Coronary artery (tissue), 2 donors: Measurements from ENCODE around the gene SLC43A2.

Source experiments
- DNase-seq: peaks from one replicate; pipeline ENCODE4 v3.0.0-alpha.2; 2017; ENCODE audit warnings: low spot score
- H3K27ac ChIP-seq, 2 donors: fragments of 200-600 bp; sonication (generic); one replicate each; pipeline ENCODE4 v1.5.1; 2016 to 2019
- H3K4me3 ChIP-seq: fragments of 200-600 bp; sonication (generic); 2 replicates; pipeline ENCODE4 v1.5.1; 2016; ENCODE audit warnings: mild to moderate bottlenecking, moderate library complexity
- TF ChIP-seq, protein P1 (sequence below): fragments of 200-600 bp; sonication (generic); IDR thresholded peaks from one replicate; pipeline ENCODE4 v1.5.1; 2019; ENCODE audit warnings: antibody characterized with exemption

The SLC43A2 gene

GRCh38 chr17:1640329-1641064 lies 11.9 kb upstream of the SLC43A2 start:
- TF ChIP-seq, protein P1, sequence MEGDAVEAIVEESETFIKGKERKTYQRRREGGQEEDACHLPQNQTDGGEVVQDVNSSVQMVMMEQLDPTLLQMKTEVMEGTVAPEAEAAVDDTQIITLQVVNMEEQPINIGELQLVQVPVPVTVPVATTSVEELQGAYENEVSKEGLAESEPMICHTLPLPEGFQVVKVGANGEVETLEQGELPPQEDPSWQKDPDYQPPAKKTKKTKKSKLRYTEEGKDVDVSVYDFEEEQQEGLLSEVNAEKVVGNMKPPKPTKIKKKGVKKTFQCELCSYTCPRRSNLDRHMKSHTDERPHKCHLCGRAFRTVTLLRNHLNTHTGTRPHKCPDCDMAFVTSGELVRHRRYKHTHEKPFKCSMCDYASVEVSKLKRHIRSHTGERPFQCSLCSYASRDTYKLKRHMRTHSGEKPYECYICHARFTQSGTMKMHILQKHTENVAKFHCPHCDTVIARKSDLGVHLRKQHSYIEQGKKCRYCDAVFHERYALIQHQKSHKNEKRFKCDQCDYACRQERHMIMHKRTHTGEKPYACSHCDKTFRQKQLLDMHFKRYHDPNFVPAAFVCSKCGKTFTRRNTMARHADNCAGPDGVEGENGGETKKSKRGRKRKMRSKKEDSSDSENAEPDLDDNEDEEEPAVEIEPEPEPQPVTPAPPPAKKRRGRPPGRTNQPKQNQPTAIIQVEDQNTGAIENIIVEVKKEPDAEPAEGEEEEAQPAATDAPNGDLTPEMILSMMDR: no peak
- no peak overlapping the region for H3K4me3 ChIP-seq
- DNase-seq: no peak
- H3K27ac ChIP-seq: no peak overlapping the region

DNA sequence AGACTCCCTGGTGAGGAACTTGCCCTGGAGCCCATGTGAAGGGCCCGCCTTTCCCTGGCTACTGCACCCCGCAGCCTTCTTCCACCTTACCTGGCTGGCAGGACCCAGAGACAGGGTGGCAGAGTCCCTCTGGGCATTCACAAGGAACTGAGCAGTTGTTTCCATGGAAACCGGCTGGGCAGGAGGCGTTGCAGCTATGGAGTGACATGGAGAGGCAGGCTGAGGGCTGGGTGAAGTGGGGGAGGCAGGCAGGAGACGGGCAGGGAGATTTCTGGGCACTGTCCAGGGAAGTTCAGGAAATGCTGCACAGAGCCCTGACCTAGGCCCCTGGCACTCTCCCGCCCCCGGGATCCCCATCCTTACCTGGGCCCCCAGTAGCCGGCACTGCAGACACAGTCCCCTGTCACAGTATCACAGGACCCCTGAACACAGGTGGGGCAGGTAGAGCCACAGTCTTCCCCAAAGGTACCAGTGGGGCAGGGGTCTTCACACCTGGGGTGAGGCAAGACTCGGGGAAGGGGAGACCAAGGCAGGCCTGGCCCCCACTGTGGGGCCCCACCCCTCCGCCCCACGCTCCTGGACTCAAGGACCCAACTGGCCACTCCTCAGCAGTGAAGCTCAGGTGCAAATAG lies 11.0 kb upstream of the SLC43A2 start:
- Histone ChIP-seq H3K27ac (no peak overlapping the region), H3K4me3 (no peak overlapping the region)
- no peak for DNase-seq
- TF ChIP-seq, protein P1: no peak

DNA sequence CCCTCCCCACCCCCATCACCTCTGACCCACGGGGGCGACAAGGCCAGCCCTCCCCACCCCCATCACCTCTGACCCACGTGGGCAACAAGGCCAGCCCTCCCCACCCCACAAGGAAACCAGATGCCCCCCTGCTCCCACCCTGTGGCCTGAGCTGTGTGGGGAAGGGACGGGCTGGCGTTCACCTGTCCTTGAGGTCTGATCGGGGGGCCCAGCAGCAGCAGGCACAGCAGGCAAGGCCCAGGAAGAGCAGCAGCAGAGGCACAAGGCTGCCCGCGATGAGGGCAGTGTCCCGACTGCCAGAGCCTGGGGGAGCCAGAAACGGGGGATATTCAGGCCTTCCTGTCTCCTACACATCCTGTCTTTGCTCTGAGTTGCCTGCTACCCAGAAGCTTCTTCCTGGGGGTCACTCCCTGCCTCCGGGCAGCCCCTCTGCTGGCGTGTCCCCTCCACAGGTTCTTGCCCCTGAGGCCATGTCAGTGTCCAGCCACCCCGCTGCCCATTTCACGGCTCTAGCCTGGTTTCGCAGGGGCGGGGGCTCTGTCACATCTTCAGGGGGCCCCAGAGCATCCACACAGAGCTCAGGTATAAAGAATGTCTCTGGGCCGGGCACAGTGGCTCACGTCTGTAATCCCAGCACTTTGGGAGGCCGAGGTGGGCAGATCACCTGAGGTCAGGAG lies 10.1 kb upstream of the SLC43A2 start:
- TF ChIP-seq, protein P1: no peak
- H3K4me3 ChIP-seq: no peak overlapping the region
- H3K27ac ChIP-seq: no peak overlapping the region

DNA sequence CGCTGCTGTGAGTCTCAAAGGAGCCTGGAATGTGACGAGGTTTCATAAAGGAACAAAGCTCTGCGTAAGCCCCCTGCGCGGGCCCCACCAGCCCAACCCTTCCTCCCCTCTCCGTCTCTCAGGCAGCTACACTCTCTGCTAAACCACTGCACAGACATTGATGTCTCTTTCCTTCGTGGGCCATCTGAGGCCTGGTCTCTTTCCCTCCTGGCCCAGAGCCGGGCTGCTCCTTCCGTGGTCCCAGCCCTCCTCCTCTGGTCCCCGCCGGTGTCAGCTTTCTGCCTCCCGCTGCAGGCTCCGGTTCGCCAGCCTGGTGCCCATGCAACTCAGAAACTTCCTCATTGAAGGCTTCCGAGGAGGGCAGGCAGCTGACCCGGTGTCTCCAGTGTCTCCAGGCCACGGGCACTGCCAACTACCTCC lies 9.5 kb upstream of the SLC43A2 start:
- DNase-seq: no peak
- Histone ChIP-seq H3K27ac (no peak overlapping the region), H3K4me3 (no peak overlapping the region)
- TF ChIP-seq, protein P1: no peak

More for the DNA sequence above, 10.1 kb upstream of the SLC43A2 start:
- DNase-seq: no peak

- Histone ChIP-seq H3K27ac (no peak overlapping the region), H3K4me3 (no peak overlapping the region)
- TF ChIP-seq, protein P1: no peak
- DNase-seq: no peak
Measured at GRCh38 chr17:1636732-1637285, 8.2 kb upstream of the SLC43A2 start.

DNA sequence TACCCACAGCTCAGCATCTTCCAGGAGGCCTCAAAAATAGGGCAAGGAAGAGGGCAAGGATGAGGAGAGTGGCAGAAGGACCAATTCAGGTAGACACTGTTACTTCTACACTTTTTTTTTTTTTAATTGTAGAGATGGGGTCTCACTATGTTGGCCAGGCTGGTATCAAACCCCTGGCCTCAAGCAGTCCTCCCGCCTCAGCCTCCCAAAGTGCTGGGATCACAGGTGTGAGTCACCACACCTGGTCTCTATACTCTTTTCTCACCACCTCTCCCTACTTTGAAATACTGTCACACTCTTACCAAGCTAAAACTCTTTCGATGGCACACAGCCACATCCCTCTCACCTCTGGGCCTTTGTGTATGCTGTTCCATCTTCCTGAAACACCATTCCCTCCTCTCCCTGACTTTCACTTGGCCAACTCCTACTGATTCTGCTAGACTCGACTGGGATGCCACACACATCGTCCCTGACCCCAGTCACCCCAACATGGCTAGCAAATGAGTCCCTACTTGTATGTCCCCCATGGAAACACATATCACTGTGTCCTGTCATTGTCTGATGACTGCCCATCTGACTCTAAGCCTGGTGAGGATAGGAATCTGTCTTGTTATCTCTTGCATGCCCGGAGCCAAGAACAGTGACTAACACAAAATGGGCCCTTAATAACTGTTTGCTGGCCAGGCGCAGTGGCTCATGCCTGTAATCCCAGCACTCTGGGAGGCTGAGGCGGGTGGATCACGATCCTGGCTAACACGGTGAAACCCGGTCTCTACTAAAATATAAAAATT lies 7.2 kb upstream of the SLC43A2 start:
- no peak for DNase-seq
- H3K27ac ChIP-seq: no peak overlapping the region
- TF ChIP-seq, protein P1: no peak
- H3K4me3 ChIP-seq: no peak overlapping the region
